ENCODE results near the gene LGR5. TPM values are rescaled to one million over a fixed set of nuclear protein-coding genes. Genes with fewer than 3 reads are reported as not detected.

Gene LGR5
- total and polyA plus RNA-seq, 2 of the 4 experiments (the other 2 are of a cell fraction): not detected

GRCh38 chr12:71548893-71549292 is 109.3 kb downstream of the LGR5 start:
- BruUV-seq (replicated peaks): no TSS peak
- CTCF ChIA-PET: no interaction called here

More at GRCh38 chr12:71548893-71549292, 109.3 kb downstream of the LGR5 start:
- Histone ChIP-seq H2AK5ac (ENCODE audit: low read depth, low read length) (no peak overlapping the region), H3K79me1 (ENCODE audit: low read depth in 1 of 2, low read length in 2 of 2) (no peaks in the 10 kb centered on the region), H3K27ac (ENCODE audit: insufficient read depth, low read length) (no peak overlapping the region), H4K91ac (ENCODE audit: insufficient read depth, low read depth, low read length) (no peak overlapping the region), H3K27me3 (ENCODE audit: control insufficient read depth, insufficient read depth, low read length) (no peaks in the 10 kb centered on the region; the same call in 1 of the 2 replicates), H3K9me3 (ENCODE audit: control insufficient read depth, insufficient read depth, low read length) (no peaks in the 10 kb centered on the region), H3K14ac (replicated peaks; ENCODE audit: low read depth, low read length) (no peak overlapping the region), H3K4me1 (ENCODE audit: control insufficient read depth, insufficient read depth, low read length) (no peaks in the 10 kb centered on the region), H3K4ac (ENCODE audit: low read depth, low read length) (no peak overlapping the region), H4K20me1 (ENCODE audit: insufficient read depth, low read length) (no peaks in the 10 kb centered on the region), H3K4me2 (ENCODE audit: low read depth, low read length) (no peak overlapping the region), H3K9me1 (ENCODE audit: insufficient read depth, low read length) (no peaks in the 10 kb centered on the region; the same call in 1 of the 2 replicates), H2BK15ac (ENCODE audit: low read depth, low read length) (no peak overlapping the region), H2BK120ac (ENCODE audit: low read depth, low read length) (no peak overlapping the region), H3K56ac (ENCODE audit: extremely low read depth, insufficient read depth, low read length) (no peak overlapping the region), H3K23ac (ENCODE audit: low read depth, low read length) (no peak overlapping the region), H2AFZ (replicated peaks; ENCODE audit: low read length, poor library complexity) (no peak overlapping the region), H3K4me3 (ENCODE audit: insufficient read depth, low read depth, low read length) (no peak overlapping the region), H4K8ac (ENCODE audit: low read depth in 2 of 2, low read length in 2 of 2) (no peak overlapping the region), H3K36me3 (ENCODE audit: control insufficient read depth, insufficient read depth, low read length) (no peaks in the 10 kb centered on the region), H3K9ac (ENCODE audit: low read depth, low read length) (no peak overlapping the region), H3K18ac (ENCODE audit: low read depth, low read length) (no peak overlapping the region), H2BK20ac (ENCODE audit: low read depth, low read length) (no peak overlapping the region), H2AK9ac (replicated peaks; ENCODE audit: low read depth, low read length, poor library complexity) (no peak overlapping the region), H4K5ac (ENCODE audit: low read depth, low read length) (no peak overlapping the region), H2BK5ac (ENCODE audit: low read depth, low read length, poor library complexity, severe bottlenecking) (no peak overlapping the region)
- POLR2A ChIA-PET (ENCODE audit: unreplicated experiment): no interaction called here
- ATAC-seq (ENCODE audit: low read depth) (peak; percentile 21; the same call in 1 of the 2 replicates), DNase-seq (no peak)
- no CpG with 5 or more reads among the region's 3 CpGs for WGBS, 2 experiments (ENCODE audit: extremely low coverage in 2 of 2, insufficient read length in 1 of 2)
- TF ChIP-seq RCOR1 (IDR thresholded peaks at IDR 0.05; ENCODE audit: insufficient replicate concordance, low read length) (no peak), NFE2L2 (IDR thresholded peaks at IDR 0.05; ENCODE audit: low read depth, low read length) (no peak), MAFK (IDR thresholded peaks at IDR 0.05; ENCODE audit: low read depth, low read length) (no peak), SMC3 (IDR thresholded peaks at IDR 0.05; ENCODE audit: low read depth, low read length) (no peak), CHD1 (IDR thresholded peaks at IDR 0.05; ENCODE audit: low read depth, low read length) (no peak), RAD21 (IDR thresholded peaks at IDR 0.05; ENCODE audit: low read length) (no peak), FOS (IDR thresholded peaks at IDR 0.05; ENCODE audit: low read depth, low read length) (no peak), MXI1 (IDR thresholded peaks at IDR 0.05; ENCODE audit: borderline replicate concordance, low read depth, low read length) (no peak), CEBPB (IDR thresholded peaks at IDR 0.05; ENCODE audit: low read depth, low read length) (no peak), BHLHE40 (IDR thresholded peaks at IDR 0.05; ENCODE audit: low read depth, low read length) (no peak), POLR2A (IDR thresholded peaks at IDR 0.05; ENCODE audit: low read depth, low read length) (no peak), MAZ (IDR thresholded peaks at IDR 0.05; ENCODE audit: borderline replicate concordance, low read depth, low read length) (no peak), RFX5 (IDR thresholded peaks at IDR 0.05; ENCODE audit: low read depth, low read length) (no peak)
- TF ChIP-seq, protein P1, sequence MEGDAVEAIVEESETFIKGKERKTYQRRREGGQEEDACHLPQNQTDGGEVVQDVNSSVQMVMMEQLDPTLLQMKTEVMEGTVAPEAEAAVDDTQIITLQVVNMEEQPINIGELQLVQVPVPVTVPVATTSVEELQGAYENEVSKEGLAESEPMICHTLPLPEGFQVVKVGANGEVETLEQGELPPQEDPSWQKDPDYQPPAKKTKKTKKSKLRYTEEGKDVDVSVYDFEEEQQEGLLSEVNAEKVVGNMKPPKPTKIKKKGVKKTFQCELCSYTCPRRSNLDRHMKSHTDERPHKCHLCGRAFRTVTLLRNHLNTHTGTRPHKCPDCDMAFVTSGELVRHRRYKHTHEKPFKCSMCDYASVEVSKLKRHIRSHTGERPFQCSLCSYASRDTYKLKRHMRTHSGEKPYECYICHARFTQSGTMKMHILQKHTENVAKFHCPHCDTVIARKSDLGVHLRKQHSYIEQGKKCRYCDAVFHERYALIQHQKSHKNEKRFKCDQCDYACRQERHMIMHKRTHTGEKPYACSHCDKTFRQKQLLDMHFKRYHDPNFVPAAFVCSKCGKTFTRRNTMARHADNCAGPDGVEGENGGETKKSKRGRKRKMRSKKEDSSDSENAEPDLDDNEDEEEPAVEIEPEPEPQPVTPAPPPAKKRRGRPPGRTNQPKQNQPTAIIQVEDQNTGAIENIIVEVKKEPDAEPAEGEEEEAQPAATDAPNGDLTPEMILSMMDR (conservative IDR thresholded peaks at IDR 0.05; ENCODE audit: low read depth, low read length): no peak
- in situ Hi-C loops (cut with MboI; ENCODE audit: low sequenced_read_pairs) (no loop called here), dilution Hi-C loops (cut with HindIII; ENCODE audit: low sequenced_read_pairs, unreplicated experiment) (no loop called here), intact Hi-C loops (cut with micrococcal nuclease) (loop anchor here (5.0 kb wide), 1 partner anchor 117 kb away; no protein-coding TSS in a partner anchor)

Measured in IMR-90 (cell line).